GM12801 (cell line): ENCODE measurements around the gene VAPB.

Experiments
- TF ChIP-seq, protein P1 (sequence below): IDR thresholded peaks from one replicate; pipeline ENCODE4 v1.5.1; 2011; ENCODE audit warnings: control low read depth; ENCODE audit not compliant: insufficient read length; ENCODE audit errors: extremely low read depth

VAPB gene

DNA sequence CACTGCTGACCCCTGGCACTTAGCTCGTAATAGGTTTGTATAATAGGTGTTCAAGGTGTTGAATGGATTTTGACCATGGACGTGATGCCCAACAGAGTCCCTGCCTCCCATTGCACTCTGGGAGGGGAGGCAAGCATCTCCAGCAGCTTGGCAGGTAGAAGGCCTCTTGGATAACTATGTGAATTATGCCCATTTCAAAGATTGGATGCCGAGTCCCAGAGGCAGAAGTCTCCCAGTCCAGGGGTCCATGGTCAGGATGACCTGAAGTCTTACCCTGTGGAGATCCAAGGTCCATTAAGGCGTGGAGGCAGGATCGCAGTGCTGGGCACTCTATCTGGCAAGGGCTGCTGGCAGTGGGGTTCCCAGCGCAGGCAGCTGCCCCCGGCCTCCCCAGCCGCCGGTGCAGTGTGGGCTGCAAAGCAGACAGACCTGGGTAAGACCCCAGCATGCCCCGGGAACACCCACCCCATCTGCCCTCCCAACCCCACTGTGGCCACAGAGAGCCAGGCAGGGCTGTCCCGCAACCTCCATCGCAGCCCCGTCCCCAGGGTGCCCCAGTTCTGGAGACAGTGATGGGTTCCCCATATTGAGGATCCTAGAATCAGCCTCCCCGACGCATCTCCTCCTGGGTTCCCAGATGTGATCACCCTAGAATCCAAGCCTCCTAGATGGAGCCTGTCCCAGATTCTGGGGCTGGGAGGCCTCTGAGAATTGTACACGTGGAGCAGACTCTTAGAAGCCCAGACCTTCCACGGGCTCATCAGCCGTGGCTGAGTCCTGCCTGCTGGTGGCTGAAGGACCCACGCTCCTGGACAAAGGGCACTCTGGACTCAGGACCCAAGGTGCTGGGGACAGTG lies 81.5 kb downstream of the VAPB start:
- TF ChIP-seq, protein P1, sequence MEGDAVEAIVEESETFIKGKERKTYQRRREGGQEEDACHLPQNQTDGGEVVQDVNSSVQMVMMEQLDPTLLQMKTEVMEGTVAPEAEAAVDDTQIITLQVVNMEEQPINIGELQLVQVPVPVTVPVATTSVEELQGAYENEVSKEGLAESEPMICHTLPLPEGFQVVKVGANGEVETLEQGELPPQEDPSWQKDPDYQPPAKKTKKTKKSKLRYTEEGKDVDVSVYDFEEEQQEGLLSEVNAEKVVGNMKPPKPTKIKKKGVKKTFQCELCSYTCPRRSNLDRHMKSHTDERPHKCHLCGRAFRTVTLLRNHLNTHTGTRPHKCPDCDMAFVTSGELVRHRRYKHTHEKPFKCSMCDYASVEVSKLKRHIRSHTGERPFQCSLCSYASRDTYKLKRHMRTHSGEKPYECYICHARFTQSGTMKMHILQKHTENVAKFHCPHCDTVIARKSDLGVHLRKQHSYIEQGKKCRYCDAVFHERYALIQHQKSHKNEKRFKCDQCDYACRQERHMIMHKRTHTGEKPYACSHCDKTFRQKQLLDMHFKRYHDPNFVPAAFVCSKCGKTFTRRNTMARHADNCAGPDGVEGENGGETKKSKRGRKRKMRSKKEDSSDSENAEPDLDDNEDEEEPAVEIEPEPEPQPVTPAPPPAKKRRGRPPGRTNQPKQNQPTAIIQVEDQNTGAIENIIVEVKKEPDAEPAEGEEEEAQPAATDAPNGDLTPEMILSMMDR, result no peak

DNA sequence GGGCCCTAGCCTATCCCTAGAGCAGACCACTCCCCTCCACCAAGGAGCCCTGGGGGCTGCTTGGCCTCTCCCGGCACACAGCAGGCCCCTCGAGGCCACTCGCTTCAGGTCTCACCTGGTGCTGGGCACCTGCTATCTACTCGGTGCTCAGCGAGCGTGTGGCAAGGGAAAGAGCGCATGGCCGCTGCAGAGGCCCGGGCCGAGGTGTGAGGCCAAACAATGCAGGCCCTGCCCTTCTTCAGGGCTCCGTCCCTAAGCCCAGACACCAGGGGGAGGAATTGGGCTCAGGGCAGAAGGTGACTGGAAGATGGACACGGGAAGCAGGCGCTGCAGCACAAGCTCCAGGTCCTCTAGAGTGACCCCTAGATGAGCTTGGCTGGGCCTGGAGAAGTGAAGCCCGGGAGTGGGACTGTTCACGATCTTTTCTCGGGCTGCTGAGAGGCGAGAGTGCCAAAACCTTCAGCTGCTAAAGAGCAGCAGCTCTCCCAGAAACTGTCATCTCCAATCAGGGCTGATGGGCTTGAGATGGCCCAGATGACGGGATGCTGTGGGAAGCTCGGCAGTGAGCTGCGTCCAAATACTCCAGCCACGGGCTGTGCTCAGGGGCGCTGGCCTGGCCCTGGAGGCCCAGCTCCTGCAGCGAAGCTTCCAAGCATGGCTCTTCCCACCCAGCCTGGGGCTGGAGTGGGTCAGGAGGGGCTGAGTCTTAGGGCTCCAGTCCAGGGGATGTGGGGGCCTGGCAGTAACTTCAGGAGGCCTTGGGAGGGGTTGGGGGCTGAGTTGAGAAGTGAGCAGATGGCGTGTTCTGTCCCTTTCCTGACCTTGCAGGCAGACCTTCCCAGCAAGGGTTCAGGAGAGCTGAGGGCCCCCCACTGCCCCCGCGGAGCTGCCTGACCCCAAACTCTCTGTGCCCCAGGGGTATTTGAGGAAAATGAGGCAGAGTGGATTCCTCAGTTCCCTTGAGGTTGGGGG lies 82.5 kb downstream of the VAPB start:
- TF ChIP-seq, protein P1, result no peak

DNA sequence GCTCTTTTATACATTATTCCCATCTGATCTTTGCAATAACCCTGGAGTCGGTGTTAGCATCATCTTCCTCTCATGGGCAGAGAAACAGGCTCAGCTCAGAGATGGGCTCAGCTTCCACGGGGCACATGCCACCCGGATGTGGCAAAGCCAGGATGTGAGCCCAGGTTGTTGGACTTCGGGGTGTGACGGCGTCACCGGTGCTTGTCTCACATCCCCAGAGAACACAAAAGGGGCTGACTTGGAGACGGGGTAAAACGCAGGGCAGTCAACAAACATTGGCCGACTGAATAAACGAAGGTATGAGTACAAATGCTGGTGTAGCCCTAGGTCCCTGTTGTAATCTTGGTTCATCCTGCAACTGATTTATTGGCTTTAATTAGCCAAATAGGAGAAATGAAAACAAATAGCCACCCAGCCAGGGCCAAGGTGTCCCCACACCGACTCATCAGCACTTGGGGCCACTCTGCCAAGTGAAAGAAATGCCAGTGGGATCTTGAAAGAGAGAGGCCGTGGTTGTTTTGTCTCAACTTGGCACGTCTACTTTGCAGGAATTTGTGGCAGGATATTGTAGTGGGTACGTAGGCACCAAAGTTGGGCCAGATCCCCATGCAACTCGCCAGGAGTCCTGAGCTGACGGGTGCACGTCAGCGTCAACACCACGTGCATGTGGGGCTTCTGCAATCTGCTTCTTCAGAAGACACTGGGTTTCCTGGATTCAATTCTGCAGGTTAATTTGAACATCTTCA lies 83.4 kb downstream of the VAPB start:
- TF ChIP-seq, protein P1, result no peak

DNA sequence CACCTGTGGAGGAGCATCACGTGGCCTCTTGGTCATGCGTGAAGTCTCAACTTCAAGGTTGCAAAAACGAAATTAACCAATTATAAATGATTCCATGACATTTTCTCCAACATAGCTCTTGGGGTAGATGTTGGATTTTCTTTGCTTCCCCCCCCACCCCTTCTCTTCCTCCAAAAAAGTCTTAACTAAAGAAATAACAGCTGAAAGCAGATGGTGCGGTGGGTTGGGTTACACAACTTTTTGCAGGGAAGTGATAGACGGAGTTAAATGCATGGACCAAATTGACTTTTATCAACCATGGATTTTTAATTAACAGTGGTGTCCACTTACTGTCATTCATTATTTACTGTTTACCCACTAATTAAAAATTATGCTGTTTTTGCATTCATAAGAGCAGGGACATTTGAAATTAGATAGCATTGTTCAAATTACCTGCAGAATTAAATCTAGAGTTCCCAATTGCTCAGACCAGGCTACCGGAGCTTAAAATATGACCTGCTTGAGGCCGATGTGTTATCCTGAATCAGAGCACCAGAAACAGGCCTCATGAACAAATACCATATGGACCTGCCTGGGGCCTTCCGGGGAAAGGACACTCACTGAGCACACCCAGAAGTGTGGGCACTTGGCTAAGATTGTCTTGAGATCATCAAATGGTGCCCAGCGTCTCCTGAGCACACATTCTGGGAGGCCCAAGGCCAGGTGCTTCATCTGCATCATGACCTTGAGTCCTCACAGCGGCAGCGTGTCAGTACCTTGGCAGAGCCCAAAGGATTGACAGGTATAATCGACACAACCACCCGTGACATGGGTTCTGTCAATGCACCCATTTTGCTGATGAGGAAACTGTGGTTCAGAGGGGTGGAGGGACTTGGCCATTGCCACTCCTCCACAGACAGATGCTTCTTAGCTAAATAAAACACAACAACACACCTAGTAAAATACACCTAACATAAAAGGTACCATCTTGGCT lies 84.7 kb downstream of the VAPB start:
- TF ChIP-seq, protein P1, result no peak

DNA sequence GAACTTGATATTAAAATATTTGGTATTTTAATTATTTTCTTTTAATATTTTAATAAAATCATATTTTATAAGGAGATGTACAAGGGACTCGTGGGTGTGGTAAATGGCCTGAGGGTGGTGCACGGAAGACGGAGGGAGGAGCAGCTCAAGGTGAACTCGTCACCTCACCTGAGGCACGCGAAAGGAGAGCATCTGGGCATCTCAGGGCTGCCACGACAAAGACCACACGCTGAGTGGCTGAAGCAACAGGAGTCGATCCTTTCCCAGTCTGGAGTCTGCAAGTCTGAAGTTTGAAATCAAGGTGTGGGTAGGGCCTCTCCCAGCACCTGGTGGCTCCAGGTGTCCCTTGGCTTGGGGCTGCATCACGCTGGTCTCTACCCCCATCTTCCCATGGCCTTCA lies 86.4 kb downstream of the VAPB start:
- TF ChIP-seq, protein P1, result no peak

DNA sequence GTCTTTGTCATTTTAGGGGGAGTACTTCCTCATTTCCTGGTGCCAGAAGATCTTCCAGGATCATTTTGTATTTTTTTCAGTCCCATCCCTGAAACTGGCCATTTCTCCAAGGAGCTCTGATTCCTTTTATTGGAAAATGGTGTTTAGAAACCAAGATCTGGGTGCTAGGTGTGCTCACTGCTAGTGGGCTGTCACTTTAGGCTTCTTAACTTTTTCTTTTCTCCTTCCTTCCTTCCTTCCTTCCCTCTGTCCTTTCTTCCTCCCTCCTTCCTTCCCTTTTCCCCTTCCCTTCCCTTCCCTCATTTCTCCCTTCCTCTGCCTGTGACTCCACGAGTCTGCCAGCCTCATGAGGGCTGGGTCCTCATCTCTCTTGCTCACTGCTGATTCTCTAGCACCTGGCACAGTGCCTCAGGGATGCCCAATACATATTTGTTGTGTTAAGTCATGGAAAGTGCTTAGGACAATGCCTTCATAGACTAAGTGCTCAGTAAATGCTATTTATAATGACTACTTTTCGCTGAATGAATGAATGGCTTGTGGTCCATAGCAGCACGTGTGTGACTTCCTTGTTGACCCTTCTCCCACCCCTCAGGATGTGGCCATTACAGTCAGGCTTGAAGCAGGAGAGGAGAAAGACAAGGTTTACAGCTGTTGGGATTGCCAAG lies 89.2 kb downstream of the VAPB start:
- TF ChIP-seq, protein P1, result no peak
